ENCODE measurements around the gene ATXN7.

- no peak for TF ChIP-seq POLR2AphosphoS5 (IDR thresholded peaks at IDR 0.05; ENCODE audit: low read depth, low read length)
- TF ChIP-seq TAF1 (IDR thresholded peaks at IDR 0.05; ENCODE audit: borderline replicate concordance, insufficient read depth, low read length): no peak
- TF ChIP-seq REST (IDR thresholded peaks at IDR 0.05; ENCODE audit: insufficient read depth in 1 of 2, low read depth in 2 of 2, low read length in 2 of 2): no peak
- TF ChIP-seq SIN3A (IDR thresholded peaks at IDR 0.05; ENCODE audit: borderline replicate concordance, insufficient read depth, low read length): no peak
Observed at GRCh38 chr3:63986146-63986545, 122.5 kb downstream of the ATXN7 start.

All from PFSK-1 (cell line).